MM.1S (cell line): ENCODE measurements around the gene SUMO2.

Experiments used
- DNase-seq: peaks from one replicate; pipeline ENCODE4 v3.0.0-alpha.2; 2015
- H2AFZ ChIP-seq: fragments of 300-600 bp; sonication (generic); 2 replicates; pipeline ENCODE4 v1.6.0; 2016; ENCODE audit warnings: antibody characterized with exemption, low read length
- H3F3A ChIP-seq: fragments of 300-600 bp; sonication (generic); 2 replicates; pipeline ENCODE4 v1.6.1; 2016; ENCODE audit warnings: mild to moderate bottlenecking, antibody characterized with exemption, low read length, moderate library complexity, mixed read lengths; ENCODE audit not compliant: insufficient read depth
- H3K27ac ChIP-seq: fragments of 300-600 bp; sonication (generic); 2 replicates; pipeline ENCODE4 v1.5.1; 2016; ENCODE audit warnings: mild to moderate bottlenecking, low read length
- H3K27me3 ChIP-seq: fragments of 300-600 bp; sonication (generic); replicated peaks from 2 replicates; pipeline ENCODE4 v1.6.0; 2016; ENCODE audit warnings: low read length; ENCODE audit not compliant: insufficient read depth
- H3K36me3 ChIP-seq: fragments of 300-600 bp; sonication (generic); replicated peaks from 2 replicates; pipeline ENCODE4 v1.6.1; 2016; ENCODE audit warnings: mild to moderate bottlenecking, low read length, mixed read lengths; ENCODE audit not compliant: insufficient read depth
- H3K4me1 ChIP-seq: fragments of 300-600 bp; sonication (generic); 2 replicates; pipeline ENCODE4 v1.6.1; 2016; ENCODE audit warnings: low read length, mixed read lengths
- H3K4me2 ChIP-seq: fragments of 300-600 bp; sonication (generic); 2 replicates; pipeline ENCODE4 v1.6.0; 2016; ENCODE audit warnings: low read depth, low read length
- H3K4me3 ChIP-seq: fragments of 300-600 bp; sonication (generic); 2 replicates; pipeline ENCODE4 v1.5.1; 2016; ENCODE audit warnings: low read length, mixed read lengths
- H3K79me2 ChIP-seq: fragments of 300-600 bp; sonication (generic); 2 replicates; pipeline ENCODE4 v1.6.1; 2016; ENCODE audit warnings: mixed run types, low read length, mixed read lengths
- H3K9ac ChIP-seq: fragments of 300-600 bp; sonication (generic); 2 replicates; pipeline ENCODE4 v1.6.1; 2016; ENCODE audit warnings: low read length, mixed read lengths
- H3K9me2 ChIP-seq: fragments of 300-600 bp; sonication (generic); replicated peaks from 2 replicates; pipeline ENCODE4 v1.6.1; 2016; ENCODE audit warnings: mild to moderate bottlenecking, low read length, mixed read lengths; ENCODE audit not compliant: insufficient read depth
- H3K9me3 ChIP-seq: fragments of 300-600 bp; sonication (generic); replicated peaks from 2 replicates; pipeline ENCODE4 v1.6.1; 2016; ENCODE audit warnings: mild to moderate bottlenecking, low read length, mixed read lengths; ENCODE audit not compliant: insufficient read depth
- H4K20me1 ChIP-seq: fragments of 300-600 bp; sonication (generic); 2 replicates; pipeline ENCODE4 v1.6.1; 2016; ENCODE audit warnings: mild to moderate bottlenecking, low read length, moderate library complexity, mixed read lengths; ENCODE audit not compliant: insufficient read depth
- EZH2 ChIP-seq: fragments of 300-600 bp; sonication (generic); optimal IDR thresholded peaks from 2 replicates; pipeline ENCODE3; 2017; ENCODE audit warnings: low read depth, mild to moderate bottlenecking, antibody characterized with exemption, low read length, mixed read lengths
- EZH2phosphoT487 ChIP-seq: fragments of 300-600 bp; sonication (generic); IDR thresholded peaks from 2 replicates; pipeline ENCODE4 v1.6.1; 2018; ENCODE audit warnings: antibody characterized with exemption, low read length
- TF ChIP-seq, protein P1 (sequence below): fragments of 300-600 bp; sonication (generic); IDR thresholded peaks from 2 replicates; pipeline ENCODE4 v1.5.1; 2016; ENCODE audit warnings: antibody characterized with exemption, low read length, mixed read lengths

The SUMO2 gene

DNA sequence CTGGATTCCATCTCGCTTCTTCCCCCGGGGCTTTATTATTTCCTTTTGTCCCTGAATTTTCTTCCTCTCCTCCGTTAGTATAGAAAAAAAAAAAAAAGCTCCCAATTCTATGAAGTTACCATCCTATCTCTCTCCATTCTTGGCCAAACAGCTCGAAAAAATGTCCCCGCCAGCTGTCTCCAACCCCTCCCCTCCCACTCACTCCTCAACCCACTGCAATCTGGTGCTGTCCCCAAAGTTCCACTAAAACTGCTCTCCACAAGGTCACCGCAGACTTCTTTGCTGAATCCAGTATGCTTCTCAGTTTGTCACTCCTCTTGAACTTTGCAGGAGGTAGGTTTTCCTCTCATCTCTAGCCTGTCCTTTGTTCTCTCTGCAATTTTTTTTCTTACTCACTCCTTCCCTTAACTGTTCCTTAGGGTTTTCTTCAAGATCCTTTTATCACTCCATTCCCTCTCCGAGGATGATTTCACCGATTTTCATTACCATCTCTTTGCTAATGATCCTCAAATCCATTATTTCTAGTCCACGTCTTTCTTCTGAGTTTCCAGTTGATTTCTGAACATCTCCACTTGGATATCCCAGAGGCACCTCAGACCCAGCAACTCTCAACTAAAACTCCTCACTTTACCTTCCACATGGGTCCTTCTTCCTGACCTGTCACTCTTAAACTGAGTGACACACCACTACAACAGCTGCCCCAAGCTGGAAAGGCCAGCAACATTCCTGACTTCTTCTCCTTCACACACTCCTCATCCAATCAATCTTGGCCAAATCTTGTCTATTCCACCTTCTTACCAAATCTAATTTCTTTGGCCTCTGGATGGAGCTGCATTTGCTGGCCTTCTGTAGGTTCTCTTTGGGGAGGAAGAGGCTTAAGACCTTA is 1.5 kb upstream of the SUMO2 start:
- Histone ChIP-seq H3K9me3 (no peaks in the 10 kb centered on the region), H3F3A (peaks cover 17% of the 10 kb centered on the region; the same call in 1 of the 2 replicates), H3K9me2 (no peaks in the 10 kb centered on the region), H3K27ac (no peak overlapping the region), H3K4me2 (no peak overlapping the region), H4K20me1 (peaks cover 6% of the 10 kb centered on the region; the same call in 1 of the 2 replicates), H3K9ac (no peak overlapping the region), H3K27me3 (no peaks in the 10 kb centered on the region), H2AFZ (no peak overlapping the region), H3K4me1 (peaks cover 8% of the 10 kb centered on the region; the same call in 1 of the 2 replicates), H3K4me3 (no peak overlapping the region), H3K79me2 (peaks cover 32% of the 10 kb centered on the region), H3K36me3 (peaks cover 5% of the 10 kb centered on the region)
- no peak for DNase-seq
- TF ChIP-seq, protein P1, sequence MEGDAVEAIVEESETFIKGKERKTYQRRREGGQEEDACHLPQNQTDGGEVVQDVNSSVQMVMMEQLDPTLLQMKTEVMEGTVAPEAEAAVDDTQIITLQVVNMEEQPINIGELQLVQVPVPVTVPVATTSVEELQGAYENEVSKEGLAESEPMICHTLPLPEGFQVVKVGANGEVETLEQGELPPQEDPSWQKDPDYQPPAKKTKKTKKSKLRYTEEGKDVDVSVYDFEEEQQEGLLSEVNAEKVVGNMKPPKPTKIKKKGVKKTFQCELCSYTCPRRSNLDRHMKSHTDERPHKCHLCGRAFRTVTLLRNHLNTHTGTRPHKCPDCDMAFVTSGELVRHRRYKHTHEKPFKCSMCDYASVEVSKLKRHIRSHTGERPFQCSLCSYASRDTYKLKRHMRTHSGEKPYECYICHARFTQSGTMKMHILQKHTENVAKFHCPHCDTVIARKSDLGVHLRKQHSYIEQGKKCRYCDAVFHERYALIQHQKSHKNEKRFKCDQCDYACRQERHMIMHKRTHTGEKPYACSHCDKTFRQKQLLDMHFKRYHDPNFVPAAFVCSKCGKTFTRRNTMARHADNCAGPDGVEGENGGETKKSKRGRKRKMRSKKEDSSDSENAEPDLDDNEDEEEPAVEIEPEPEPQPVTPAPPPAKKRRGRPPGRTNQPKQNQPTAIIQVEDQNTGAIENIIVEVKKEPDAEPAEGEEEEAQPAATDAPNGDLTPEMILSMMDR: no peak
- TF ChIP-seq EZH2phosphoT487 (no peak), EZH2 (no peak)

DNA sequence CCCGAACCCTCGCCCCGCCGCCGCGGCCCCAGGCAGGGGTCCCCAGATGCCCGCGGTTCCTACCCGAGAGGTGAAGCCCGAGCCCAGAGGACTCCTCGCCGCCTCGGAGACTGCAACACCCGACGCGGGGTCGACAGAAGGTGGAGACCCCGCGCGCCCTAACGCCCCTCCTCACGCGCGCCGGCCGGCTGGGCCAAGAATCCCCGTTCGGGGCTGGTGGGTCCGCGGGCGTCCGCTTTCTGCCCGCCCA is 515 bp downstream of the SUMO2 start:
- no peaks in the 10 kb centered on the region for H3K9me3 ChIP-seq
- peaks cover 6% of the 10 kb centered on the region; the same call in 1 of the 2 replicates for H4K20me1 ChIP-seq
- H3K27ac ChIP-seq: peak overlapping the region; percentile 95; the same call in 1 of the 2 replicates
- peaks cover 8% of the 10 kb centered on the region; the same call in 1 of the 2 replicates for H3K4me1 ChIP-seq
- no peaks in the 10 kb centered on the region for H3K9me2 ChIP-seq
- H3K4me3 ChIP-seq: peak overlapping the region; percentile 85
- TF ChIP-seq, protein P1: 0 out of 2 replicates have a peak, but pooled peaks have one; percentile 16
- TF ChIP-seq EZH2 (no peak), EZH2phosphoT487 (no peak)
- H3K9ac ChIP-seq: peak overlapping the region; percentile 86
- no peaks in the 10 kb centered on the region for H3K27me3 ChIP-seq
- H3K36me3 ChIP-seq: peaks cover 11% of the 10 kb centered on the region
- H3K4me2 ChIP-seq: peak overlapping the region; percentile 92
- no peak for DNase-seq
- H3K79me2 ChIP-seq: peaks cover 52% of the 10 kb centered on the region
- H3F3A ChIP-seq: peaks cover 15% of the 10 kb centered on the region; the same call in 1 of the 2 replicates
- H2AFZ ChIP-seq: peak overlapping the region; percentile 10; the same call in 1 of the 2 replicates

DNA sequence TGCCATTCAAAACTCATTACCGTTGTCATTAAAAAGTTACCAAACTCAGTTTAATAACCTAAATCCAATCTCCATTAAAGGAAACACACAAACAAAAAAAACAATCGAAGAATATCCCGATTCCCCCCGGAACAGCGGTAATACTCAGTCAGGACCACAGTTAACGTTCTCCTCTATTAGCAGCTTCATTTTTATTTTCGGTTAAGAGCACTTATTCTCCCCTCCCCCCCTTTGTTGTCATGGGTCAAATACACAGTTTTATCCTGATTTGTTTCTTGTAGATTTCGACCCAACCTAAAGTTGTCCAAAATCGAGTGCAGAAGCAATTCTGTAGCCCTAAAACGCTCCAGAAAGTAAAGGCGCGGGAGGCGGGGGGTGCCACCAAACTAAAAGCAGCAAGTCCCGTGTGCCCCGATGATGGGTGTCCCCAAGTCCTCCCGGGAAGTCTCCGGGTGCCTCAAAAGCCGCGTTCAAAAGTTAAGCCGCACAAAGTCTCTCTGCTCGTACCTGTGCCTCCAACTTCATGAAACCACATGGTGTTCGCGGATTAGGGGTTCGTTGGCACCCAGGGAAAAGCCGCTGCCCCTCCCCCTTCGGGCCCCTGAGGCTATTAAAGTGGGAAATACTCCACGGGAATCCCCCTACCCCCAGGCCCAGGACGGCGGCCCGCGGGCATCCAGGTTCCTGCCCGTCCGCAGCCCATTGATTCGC is 996 bp downstream of the SUMO2 start:
- peaks cover 11% of the 10 kb centered on the region for H3K36me3 ChIP-seq
- TF ChIP-seq, protein P1: no peak
- no peak for TF ChIP-seq EZH2
- TF ChIP-seq EZH2phosphoT487: no peak
- H3K9ac ChIP-seq: peak overlapping the region; percentile 86
- peak; percentile 39 for DNase-seq
- H3K79me2 ChIP-seq: peaks cover 56% of the 10 kb centered on the region
- H3K27ac ChIP-seq: peak overlapping the region; percentile 95; the same call in 1 of the 2 replicates
- H3K9me2 ChIP-seq: no peaks in the 10 kb centered on the region
- no peaks in the 10 kb centered on the region for H3K27me3 ChIP-seq
- H3K4me2 ChIP-seq: peak overlapping the region; percentile 92
- H3K4me3 ChIP-seq: peak overlapping the region; percentile 85
- peaks cover 6% of the 10 kb centered on the region; the same call in 1 of the 2 replicates for H4K20me1 ChIP-seq
- peaks cover 15% of the 10 kb centered on the region; the same call in 1 of the 2 replicates for H3F3A ChIP-seq
- peaks cover 8% of the 10 kb centered on the region; the same call in 1 of the 2 replicates for H3K4me1 ChIP-seq
- peak overlapping the region; percentile 10; the same call in 1 of the 2 replicates for H2AFZ ChIP-seq
- no peaks in the 10 kb centered on the region for H3K9me3 ChIP-seq
